GM20000 (cell line): ENCODE measurements around the gene ZNF277.
"Not testable (repeated sequence)": the region's sequence is repeated elsewhere in the genome, so short reads cannot be mapped to it uniquely, and the experiment has no call there.

Source experiments
- DNase-seq: peaks from one replicate; pipeline ENCODE4 v3.0.0; 2012; ENCODE audit warnings: low spot score
- CTCF ChIP-seq: IDR thresholded peaks from 2 replicates; pipeline ENCODE4 v1.5.1; 2012; ENCODE audit warnings: mild to moderate bottlenecking, control low read depth; ENCODE audit errors: extremely low read depth, missing control alignments

ZNF277 gene

DNA sequence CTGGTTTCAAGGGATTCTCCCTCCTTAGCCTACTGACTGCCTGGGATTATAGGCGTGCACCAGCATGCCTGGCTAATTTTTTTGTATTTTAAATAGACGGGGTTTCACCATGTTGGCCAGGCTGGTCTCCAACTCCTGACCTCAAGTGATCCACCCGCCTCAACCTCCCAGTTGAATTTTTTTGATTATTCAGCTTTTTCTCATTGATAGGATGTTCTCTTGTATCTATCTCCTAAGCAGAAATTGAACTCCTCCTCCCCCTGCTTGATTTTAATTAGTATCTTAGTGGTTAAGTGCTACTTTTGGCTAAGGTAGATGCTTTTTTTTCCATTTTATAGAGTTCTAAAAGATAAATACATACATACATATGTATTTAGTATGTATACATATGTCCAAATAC, 101.0 kb downstream of the ZNF277 start:
- no peak for DNase-seq
- TF ChIP-seq CTCF = no peak

DNA sequence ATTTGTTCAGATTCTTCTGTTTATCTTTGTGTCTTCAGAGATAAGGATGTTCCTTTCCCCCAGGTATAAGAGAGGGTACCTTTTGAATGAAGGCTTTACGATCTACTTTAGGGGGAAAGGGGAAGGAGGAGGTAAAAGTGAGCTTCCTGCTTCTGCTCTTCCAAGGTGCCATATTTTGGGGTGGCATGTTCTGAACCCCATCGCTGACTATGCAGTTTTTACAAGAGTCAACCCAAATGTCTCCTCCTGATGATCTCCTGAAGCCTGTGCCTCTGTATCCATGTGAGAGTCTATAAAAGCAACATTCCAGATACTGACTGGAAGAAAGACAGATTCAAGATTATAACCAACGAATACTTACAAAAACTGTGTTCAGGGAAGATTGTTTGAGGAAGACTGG, 102.5 kb downstream of the ZNF277 start:
- DNase-seq = no peak
- no peak for TF ChIP-seq CTCF

DNA sequence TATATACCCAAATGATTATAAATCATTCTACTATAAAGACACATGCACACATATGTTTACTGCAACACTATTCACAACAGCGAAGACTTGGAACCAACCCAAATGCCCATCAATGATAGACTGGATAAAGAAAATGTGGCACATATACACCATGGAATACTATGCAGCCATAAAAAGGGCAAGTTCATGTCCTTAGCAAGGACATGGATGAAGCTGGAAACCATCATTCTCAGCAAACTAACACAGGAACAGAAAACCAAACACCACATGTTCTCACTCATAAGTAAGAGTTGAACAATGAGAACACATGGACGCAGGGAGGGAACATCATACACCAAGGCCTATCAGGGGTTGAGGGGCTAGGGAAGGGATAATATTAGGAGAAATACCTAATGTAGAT, 110.3 kb downstream of the ZNF277 start:
- DNase-seq = not testable (repeated sequence)

DNA sequence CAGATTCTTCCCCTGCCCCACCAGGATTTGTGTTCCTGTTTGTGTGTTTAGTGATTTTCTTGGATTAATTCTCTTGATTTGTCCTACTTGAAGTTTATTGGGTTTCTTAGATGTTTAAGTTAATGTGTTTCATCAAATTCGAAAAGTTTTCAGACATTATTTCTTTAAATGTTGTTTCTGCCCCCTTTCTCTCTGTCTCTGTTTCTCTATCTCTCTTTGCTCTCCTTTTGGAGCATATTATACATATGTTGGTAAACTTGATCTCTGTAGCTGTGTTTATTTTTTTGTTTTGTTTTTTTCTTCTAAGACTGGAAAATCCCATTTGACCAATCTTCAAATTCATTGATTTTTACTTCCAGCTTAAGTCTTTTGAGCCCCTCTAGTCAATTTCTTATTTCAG, 115.6 kb downstream of the ZNF277 start:
- DNase-seq = no peak

DNA sequence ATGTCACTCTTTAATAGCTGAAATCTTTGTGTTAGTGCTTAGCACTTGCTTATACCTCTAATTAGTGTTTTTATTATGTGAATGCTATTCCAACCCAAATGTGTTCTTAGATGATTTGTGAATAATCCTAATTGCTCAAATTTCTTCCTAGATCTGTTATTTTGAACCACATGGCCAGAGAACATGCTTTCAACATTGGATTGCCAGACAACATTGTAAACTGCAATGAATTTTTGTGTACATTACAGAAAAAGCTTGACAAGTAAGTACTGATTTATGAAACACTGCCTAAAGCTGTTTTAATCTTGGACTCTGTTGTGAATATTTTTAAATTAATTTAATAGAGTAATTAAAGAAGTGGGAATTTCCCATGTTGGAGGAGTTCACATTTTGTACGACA, 121.1 kb downstream of the ZNF277 start:
- DNase-seq = no peak

More for the DNA sequence above, 115.6 kb downstream of the ZNF277 start:
- TF ChIP-seq CTCF = no peak

GRCh38 chr7:112331492-112331891, 125.0 kb downstream of the ZNF277 start:
- DNase-seq = no peak
- no peak for TF ChIP-seq CTCF

More for the DNA sequence above, 121.1 kb downstream of the ZNF277 start:
- TF ChIP-seq CTCF = no peak

DNA sequence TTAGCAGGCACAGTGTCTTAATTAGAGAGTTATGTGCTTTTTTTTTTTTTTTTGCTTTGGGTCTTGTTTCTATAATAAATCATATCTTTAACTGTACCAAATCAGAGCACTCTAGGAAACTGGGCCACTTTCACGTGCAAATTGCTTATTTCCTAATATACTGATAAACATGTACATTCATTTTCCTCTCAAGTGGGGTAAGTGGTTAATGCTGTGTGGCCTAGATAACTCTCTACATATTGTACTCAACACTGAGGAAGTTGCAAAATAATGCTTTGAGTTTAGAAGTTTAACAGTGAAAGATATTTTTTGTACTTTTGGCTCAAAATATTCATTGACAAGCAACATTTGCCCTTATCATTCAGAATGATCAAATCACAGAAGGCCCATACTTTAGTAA, 127.9 kb downstream of the ZNF277 start:
- TF ChIP-seq CTCF = no peak
- DNase-seq = no peak

GRCh38 chr7:112336261-112336660, 129.8 kb downstream of the ZNF277 start:
- TF ChIP-seq CTCF = no peak
- no peak for DNase-seq
